Keratinocyte (primary cell): ENCODE results near the gene RHEX. TPM values are rescaled to one million over a fixed set of nuclear protein-coding genes. Genes with fewer than 3 reads are reported as not detected.

Source experiments
- DNase-seq: peaks from one replicate; pipeline ENCODE4 v3.0.0-alpha.2; 2011; ENCODE audit warnings: low read depth, missing footprints, low spot score
- FAIRE-seq: peaks from 2 replicates; lab custom pipeline; 2011; peaks lifted over from hg19 to GRCh38; lab: Jason Lieb, UNC
- H2AFZ ChIP-seq: 2 replicates; pipeline ENCODE4 v1.6.0; 2012; ENCODE audit warnings: low read length, control low read depth, inconsistent platforms; ENCODE audit not compliant: control insufficient read depth
- H3K27ac ChIP-seq: 2 replicates; pipeline ENCODE4 v1.5.1; 2011; ENCODE audit warnings: low read length; ENCODE audit not compliant: control insufficient read depth, insufficient read depth
- H3K27me3 ChIP-seq: 3 replicates; pipeline ENCODE4 v1.6.0; 2011; ENCODE audit warnings: low read length; ENCODE audit not compliant: control insufficient read depth, insufficient read depth; ENCODE audit errors: extremely low read depth
- H3K36me3 ChIP-seq, 2 experiments: 2 replicates in 1 of 2; 3 replicates in 1 of 2; pipeline ENCODE4 v1.5.1; 2011; ENCODE audit warnings: low read length in 2 of 2, mild to moderate bottlenecking in 1 of 2; ENCODE audit not compliant: control insufficient read depth in 2 of 2, insufficient read depth in 2 of 2; ENCODE audit errors: extremely low read depth in 1 of 2
- H3K4me1 ChIP-seq: 3 replicates; pipeline ENCODE4 v1.5.1; 2011; ENCODE audit warnings: low read length; ENCODE audit not compliant: control insufficient read depth, insufficient read depth; ENCODE audit errors: extremely low read depth
- H3K4me2 ChIP-seq: 3 replicates; pipeline ENCODE4 v1.6.0; 2011; ENCODE audit warnings: low read depth, low read length; ENCODE audit not compliant: control insufficient read depth, insufficient read depth; ENCODE audit errors: extremely low read depth
- H3K4me3 ChIP-seq, 3 experiments: fragments of 200-600 bp in 1 of 3; sonication (generic) in 1 of 3; 2 replicates in 2 of 3; 3 replicates in 1 of 3; pipeline ENCODE4 v1.5.1; 2011 to 2016; ENCODE audit warnings: low read length in 3 of 3, mild to moderate bottlenecking in 3 of 3, control low read depth in 2 of 3, inconsistent platforms in 1 of 3, low read depth in 1 of 3, mixed read lengths in 1 of 3, mixed run types in 1 of 3, moderate library complexity in 1 of 3; ENCODE audit not compliant: control insufficient read depth in 2 of 3, insufficient read depth in 2 of 3; ENCODE audit errors: extremely low read depth in 1 of 3
- H3K79me2 ChIP-seq: 2 replicates; pipeline ENCODE4 v1.6.0; 2012; ENCODE audit warnings: low read length; ENCODE audit not compliant: control insufficient read depth, insufficient read depth
- H3K9ac ChIP-seq: 3 replicates; pipeline ENCODE4 v1.6.0; 2011; ENCODE audit warnings: low read length; ENCODE audit not compliant: control insufficient read depth, insufficient read depth; ENCODE audit errors: extremely low read depth
- H3K9me1 ChIP-seq: 3 replicates; pipeline ENCODE4 v1.6.0; 2011; ENCODE audit warnings: low read length; ENCODE audit not compliant: control insufficient read depth, insufficient read depth; ENCODE audit errors: extremely low read depth
- H3K9me3 ChIP-seq: 2 replicates; pipeline ENCODE4 v1.5.1; 2012; ENCODE audit warnings: low read depth, low read length; ENCODE audit not compliant: control insufficient read depth
- H4K20me1 ChIP-seq: 3 replicates; pipeline ENCODE4 v1.6.0; 2011; ENCODE audit warnings: low read length; ENCODE audit not compliant: control insufficient read depth, insufficient read depth; ENCODE audit errors: extremely low read depth
- EZH2 ChIP-seq: IDR thresholded peaks from one replicate; pipeline ENCODE4 v1.6.1; 2012; ENCODE audit warnings: inconsistent platforms, mild to moderate bottlenecking, low read length, moderate library complexity
- dilution Hi-C: fragments of 300-500 bp; cut with MboI; formaldehyde crosslinking; loops from one replicate; pipeline ENCODE4 v1.7.0; 2020; ENCODE audit warnings: low sequenced_read_pairs; ENCODE audit not compliant: extremely low pct_ligation_motif_present
- polyA plus RNA-seq, 5 experiments: library from polyadenylated mRNA; depleted of rRNA in 3 of 5; stranded (reverse) in 3 of 5; stranded (forward) in 1 of 5; unstranded in 1 of 5; fragments of >200 nt; gene quantifications; 1 replicate in 1 of 5; 2 replicates in 3 of 5; 3 replicates in 1 of 5; pipeline versions ENCODE4 v1.2.1 to v1.2.3, GENCODE V29; 2011 to 2012; ENCODE audit warnings: missing spikeins in 2 of 5, low read depth in 1 of 5, low replicate concordance in 1 of 5
- TF ChIP-seq, protein P1 (sequence below), 3 experiments: IDR thresholded peaks in 1 of 3; conservative IDR thresholded peaks in 1 of 3; optimal IDR thresholded peaks in 1 of 3; 2 replicates in 2 of 3; 3 replicates in 1 of 3; pipeline versions ENCODE3 to v1.5.1; 2011; ENCODE audit warnings: low read length in 3 of 3, mild to moderate bottlenecking in 3 of 3, moderate library complexity in 2 of 3, control low read depth in 1 of 3, inconsistent platforms in 1 of 3; ENCODE audit not compliant: insufficient read depth in 2 of 3; ENCODE audit errors: extremely low read depth in 1 of 3

Gene RHEX
- polyA plus RNA-seq, 1 donor (not counting 4 experiments of a cell fraction or from before 2014, with no cell fraction given): not detected

DNA sequence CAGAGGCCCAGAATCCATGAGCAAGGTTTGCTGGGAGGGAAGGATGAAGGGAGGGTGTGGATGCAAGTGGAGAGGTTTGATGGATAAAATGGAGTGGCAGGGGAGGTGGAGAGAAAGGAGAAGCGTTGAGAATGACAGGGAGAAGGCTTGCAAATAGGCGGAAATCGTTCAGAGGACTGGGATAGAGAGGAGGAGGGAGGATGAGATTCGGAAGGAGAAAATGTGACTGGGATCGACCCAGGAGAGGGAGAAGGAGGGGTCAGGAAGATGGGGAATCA is 63.8 kb downstream of the RHEX start:
- no peak overlapping the region for H3K27ac ChIP-seq
- no peak overlapping the region for H3K9ac ChIP-seq
- H3K4me3 ChIP-seq: no peak overlapping the region
- H3K36me3 ChIP-seq: no peaks in the 10 kb centered on the region
- no peak for TF ChIP-seq EZH2
- TF ChIP-seq, protein P1, sequence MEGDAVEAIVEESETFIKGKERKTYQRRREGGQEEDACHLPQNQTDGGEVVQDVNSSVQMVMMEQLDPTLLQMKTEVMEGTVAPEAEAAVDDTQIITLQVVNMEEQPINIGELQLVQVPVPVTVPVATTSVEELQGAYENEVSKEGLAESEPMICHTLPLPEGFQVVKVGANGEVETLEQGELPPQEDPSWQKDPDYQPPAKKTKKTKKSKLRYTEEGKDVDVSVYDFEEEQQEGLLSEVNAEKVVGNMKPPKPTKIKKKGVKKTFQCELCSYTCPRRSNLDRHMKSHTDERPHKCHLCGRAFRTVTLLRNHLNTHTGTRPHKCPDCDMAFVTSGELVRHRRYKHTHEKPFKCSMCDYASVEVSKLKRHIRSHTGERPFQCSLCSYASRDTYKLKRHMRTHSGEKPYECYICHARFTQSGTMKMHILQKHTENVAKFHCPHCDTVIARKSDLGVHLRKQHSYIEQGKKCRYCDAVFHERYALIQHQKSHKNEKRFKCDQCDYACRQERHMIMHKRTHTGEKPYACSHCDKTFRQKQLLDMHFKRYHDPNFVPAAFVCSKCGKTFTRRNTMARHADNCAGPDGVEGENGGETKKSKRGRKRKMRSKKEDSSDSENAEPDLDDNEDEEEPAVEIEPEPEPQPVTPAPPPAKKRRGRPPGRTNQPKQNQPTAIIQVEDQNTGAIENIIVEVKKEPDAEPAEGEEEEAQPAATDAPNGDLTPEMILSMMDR (optimal IDR thresholded peaks at IDR 0.05 in 1 of 3, IDR thresholded peaks at IDR 0.05 in 1 of 3, conservative IDR thresholded peaks at IDR 0.05 in 1 of 3; ENCODE audit: extremely low read depth in 1 of 3, insufficient read depth in 2 of 3, low read length in 3 of 3): no peak
- H3K9me1 ChIP-seq: no peaks in the 10 kb centered on the region
- FAIRE-seq: no peak
- H3K79me2 ChIP-seq: no peaks in the 10 kb centered on the region
- no peaks in the 10 kb centered on the region for H3K9me3 ChIP-seq
- DNase-seq: no peak
- peaks cover 31% of the 10 kb centered on the region for H3K27me3 ChIP-seq
- H2AFZ ChIP-seq: no peak overlapping the region
- peaks cover 9% of the 10 kb centered on the region for H3K4me1 ChIP-seq
- dilution Hi-C loops: no loop called here
- no peaks in the 10 kb centered on the region for H4K20me1 ChIP-seq
- peak overlapping the region; percentile 79 for H3K4me2 ChIP-seq

DNA sequence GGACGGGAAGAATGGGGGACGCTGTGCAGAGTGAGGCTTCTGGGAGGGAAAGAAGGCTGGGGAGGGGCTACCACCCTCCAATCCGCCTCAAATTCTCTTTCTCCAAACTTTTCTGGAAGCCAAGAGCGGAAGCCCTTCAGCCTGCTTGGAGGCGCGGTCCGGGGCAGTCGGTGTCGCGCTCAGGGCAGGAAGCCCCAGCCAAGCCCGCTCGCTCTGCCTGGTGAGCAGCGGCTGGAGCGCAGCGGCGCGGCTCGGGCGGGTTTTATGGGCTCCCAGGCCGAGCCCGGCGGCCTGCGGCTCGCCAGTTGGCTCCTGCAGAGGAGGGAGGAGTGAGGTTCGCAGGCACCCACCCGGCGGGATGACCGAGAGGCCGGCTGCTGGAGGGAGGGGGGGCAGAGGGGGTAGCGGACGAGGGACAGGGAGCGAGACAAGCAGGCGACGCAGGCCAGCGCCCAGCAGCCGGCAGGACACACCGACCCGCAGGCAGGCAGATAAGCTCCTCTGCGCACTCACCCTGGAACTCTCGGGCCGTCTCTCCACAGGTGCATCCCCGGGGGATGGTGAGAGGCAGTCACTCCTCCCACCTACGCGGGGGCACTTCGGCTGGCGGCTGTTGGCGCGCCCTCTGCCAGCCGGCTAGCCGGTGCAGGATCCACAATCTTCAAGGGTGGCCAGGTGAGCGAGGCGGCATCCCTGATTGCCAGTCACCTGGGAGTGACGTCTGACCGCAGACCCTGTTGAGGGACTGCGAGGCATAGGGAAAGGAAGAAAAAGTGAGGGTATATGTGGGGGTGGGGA is 64.4 kb downstream of the RHEX start, which contains the start of gene AVPR1B:
Gene AVPR1B (minus strand): TSS at position 238 of the 798 bp plus-strand sequence. CDS start 498 bp downstream, outside the sequence.
- H3K4me2 ChIP-seq: peak within 1 kb of the TSS; percentile 79
- peaks cover 31% of the 10 kb centered on the region for H3K27me3 ChIP-seq
- no peaks in the 10 kb centered on the region for H4K20me1 ChIP-seq
- H2AFZ ChIP-seq: peak within 1 kb of the TSS; percentile 12
- H3K4me3 ChIP-seq: peak within 1 kb of the TSS; percentile 14 to 54 (median 44)
- no peaks in the 10 kb centered on the region for H3K36me3 ChIP-seq
- H3K79me2 ChIP-seq: no peaks in the 10 kb centered on the region
- H3K4me1 ChIP-seq: peaks cover 9% of the 10 kb centered on the region
- no peak for FAIRE-seq
- dilution Hi-C loops: no loop called here
- DNase-seq: no peak
- no peak within 1 kb of the TSS for H3K27ac ChIP-seq
- no peaks in the 10 kb centered on the region for H3K9me1 ChIP-seq
- TF ChIP-seq, protein P1 (optimal IDR thresholded peaks at IDR 0.05 in 1 of 3, IDR thresholded peaks at IDR 0.05 in 1 of 3, conservative IDR thresholded peaks at IDR 0.05 in 1 of 3; ENCODE audit: extremely low read depth in 1 of 3, insufficient read depth in 2 of 3, low read length in 3 of 3): peak in 1 of 3 experiments; percentile 43
- peak; percentile 48 for TF ChIP-seq EZH2
- H3K9ac ChIP-seq: no peak within 1 kb of the TSS
- H3K9me3 ChIP-seq: no peaks in the 10 kb centered on the region
